ENCODE measurements around the gene RAB29.

- TF ChIP-seq CTCF (IDR thresholded peaks at IDR 0.05) (no peak), POLR2AphosphoS5 (IDR thresholded peaks at IDR 0.05) (no peak), POLR2A (IDR thresholded peaks at IDR 0.05) (no peak), EP300 (IDR thresholded peaks at IDR 0.05; ENCODE audit: low read depth) (no peak)
These were observed 25.9 kb upstream of the RAB29 start for GRCh38 chr1:205800981-205801703.
